RKO (cell line): ENCODE data around the gene NIPAL1.
"Not testable (repeated sequence)": the region's sequence is repeated elsewhere in the genome, so short reads cannot be mapped to it uniquely, and the experiment has no call there.

ENCODE experiments used
- DNase-seq: peaks from one replicate; pipeline ENCODE4 v3.0.0-alpha.2; 2016; ENCODE audit warnings: low spot score

The NIPAL1 gene

DNA sequence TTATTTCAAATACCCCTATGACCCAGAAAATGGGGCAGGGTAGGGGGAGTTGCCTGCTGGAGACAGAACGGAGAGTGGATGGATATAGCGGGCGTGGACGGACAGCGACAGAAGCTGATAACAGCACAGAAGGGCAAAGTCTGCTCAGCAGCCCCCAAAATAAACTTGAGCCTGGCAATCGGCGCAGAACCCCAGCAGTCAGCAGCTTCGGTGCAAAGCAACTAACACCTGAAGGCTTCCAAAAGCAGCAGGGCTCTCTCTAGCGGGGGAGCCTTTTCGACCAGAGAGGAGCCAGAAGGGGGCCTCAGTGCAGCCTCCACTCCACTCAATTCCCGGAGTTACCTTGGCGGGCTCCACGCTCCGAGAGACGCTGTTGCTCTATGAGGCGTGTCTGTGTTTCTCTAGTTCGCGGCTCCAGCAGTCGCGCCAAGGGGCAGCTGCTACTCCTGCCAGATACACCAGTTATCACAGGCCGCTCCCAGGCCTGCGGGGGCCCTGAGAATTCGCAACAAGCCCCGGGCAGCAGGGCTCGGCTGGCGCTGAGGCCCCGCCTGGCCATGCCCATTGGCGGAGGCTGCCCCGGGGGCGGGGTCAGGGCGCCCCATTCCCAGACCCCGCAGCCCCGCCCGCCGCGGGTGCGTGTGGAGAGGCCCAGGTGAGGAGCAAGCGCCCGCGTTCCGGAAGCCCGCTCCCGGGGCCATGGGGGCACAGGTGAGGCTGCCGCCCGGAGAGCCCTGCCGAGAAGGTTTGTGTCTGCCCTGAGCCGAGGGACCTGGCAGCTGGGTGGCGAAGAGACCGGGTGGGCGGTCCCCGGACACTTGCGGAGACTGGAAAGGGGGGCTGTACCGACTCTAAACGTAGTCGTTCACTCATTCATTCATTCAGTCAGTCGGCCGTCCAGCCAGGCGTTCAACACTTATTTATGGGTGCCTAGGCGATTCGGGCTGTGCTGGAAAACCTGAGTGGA lies at the start of gene NIPAL1, which contains the start of gene CNGA1:
TSS of gene NIPAL1 (plus strand) at position 632 of the 967 bp plus-strand sequence. CDS start at position 700, 68 bp downstream.
TSS of gene CNGA1 (minus strand) at position 541 of the 967 bp plus-strand sequence. CDS start 63,992 bp downstream, outside the sequence.
- peak; percentile 85 for DNase-seq

DNA sequence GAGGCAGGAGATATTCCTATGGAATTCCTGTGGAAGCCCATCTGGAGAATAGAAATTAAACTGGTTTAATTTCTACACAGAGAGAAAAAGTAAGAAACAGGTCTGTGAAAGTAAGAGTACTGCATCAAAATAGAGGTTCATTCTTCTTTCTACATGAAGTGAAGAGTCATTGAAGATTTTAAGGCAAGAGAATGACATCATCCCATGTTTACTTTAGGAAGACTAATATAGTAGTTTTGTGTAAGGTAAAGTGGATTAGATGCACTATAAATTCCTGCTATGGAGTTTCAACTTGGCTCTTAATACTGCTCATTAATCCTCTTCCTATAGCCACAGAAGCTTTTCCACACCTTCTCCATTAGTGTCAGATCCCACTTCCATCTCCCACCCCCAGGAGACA lies 47.7 kb upstream of the NIPAL1 start:
- DNase-seq, result no peak

DNA sequence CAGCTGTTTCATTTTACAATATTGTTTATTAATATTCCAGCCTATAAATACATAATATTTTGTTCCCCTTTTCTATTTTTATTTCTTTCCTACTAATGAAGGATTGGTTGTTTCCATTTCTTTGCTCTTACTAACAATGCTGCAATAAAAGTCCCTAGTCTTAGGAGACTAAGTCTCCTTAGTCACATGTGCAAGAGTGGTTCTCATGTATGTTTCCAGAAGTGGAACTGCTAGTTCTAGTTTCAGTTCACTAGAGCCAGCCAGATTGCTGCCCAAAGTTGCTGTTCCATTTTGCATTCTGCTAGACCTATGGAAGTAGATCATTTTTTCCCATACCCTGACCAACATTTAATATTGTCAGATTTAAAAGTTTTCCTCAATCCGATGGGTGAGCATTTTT lies 44.4 kb upstream of the NIPAL1 start:
- DNase-seq, result no peak

DNA sequence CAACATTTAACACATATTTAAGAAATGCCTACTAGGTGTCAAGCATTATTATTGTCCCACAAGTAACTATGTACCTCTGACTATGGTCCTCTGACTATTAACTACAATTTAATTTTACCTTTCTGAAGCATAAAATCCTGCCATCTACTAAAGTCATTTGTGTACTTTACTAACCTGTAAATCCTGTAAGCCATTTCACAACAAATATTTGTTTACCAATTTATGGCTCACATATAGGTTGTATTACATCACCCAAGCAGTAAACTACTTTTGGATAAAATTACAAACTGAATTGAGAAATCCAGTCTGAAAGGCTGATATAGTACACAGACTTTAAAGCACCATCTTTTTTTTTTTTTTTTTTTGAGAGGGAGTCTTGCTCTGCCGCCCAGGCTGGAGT lies 43.9 kb upstream of the NIPAL1 start:
- no peak for DNase-seq

DNA sequence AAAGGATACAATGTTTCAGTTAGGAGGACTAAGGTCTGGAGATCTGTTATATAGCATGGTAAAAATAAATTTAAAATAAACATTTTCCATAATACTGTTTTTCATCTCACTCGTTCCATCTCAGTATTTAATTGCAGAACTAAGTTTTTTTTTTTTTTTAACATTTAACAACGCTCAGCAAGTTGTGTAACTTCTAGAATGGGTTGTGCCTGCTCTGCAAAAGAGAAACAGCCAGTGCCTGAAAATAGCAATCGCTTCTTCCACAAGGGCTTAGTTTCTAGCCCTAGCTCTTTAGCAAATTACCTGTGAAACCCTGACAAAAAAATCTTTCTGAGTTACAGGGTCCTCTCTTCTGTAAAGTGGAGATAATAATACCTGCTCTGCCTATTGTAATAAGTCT lies 42.0 kb upstream of the NIPAL1 start:
- no peak for DNase-seq

DNA sequence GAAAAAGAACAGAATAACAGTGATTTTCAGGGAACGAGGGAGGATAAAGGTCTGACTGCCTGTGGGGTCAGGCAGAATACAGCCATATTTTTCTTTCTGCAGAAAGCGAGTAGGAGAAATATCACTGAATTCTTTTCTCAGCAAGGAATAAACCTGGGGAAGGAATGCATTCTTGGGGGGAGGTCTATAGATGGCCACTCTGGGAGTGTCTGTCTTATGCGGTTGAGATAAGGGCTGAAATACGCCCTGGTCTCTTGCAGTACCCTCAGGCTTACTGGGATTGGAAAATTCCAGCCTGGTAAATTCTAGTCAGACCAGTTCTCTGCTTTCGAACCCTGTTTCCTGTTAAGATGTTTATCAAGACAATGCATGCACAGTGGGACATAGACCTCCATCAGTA lies 26.4 kb upstream of the NIPAL1 start:
- no peak for DNase-seq

DNA sequence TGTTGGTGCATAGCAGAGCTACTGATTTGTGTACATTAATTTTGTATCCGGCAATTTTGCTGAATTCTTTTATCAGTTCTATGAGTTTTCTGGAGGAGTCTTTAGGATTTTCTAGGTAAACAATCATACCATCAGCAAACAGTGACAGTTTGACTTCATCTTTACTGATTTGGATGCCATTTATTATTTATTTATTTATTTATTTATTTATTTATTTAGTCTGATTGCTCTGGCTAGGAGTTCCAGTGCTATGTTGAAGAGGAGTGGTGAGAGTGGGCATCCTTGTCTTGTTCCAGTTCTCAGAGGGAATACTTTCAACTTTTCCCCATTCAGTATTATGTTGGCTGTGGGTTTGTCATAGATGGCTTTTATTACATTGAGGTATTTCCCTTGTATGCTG lies 24.1 kb upstream of the NIPAL1 start:
- not testable (repeated sequence) for DNase-seq

DNA sequence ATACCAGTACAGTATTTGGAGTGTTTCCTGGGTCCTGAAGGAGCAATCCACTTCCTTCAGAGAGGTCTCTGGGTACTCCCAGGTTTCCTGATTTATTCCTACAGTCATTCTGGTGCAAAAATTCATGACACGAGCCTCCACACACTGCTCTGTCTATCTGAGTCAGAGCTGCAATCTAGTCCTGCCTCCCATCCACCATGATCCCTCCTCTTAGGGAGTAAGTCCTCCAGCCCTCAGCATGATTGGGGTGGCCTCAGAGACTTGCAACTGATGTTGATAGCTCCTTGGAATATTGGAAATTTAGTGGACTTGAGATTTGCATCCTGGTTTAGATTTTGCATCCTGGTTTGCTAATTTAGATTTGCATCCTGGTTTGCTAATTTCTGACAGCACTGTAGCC lies 20.6 kb upstream of the NIPAL1 start:
- no peak for DNase-seq

DNA sequence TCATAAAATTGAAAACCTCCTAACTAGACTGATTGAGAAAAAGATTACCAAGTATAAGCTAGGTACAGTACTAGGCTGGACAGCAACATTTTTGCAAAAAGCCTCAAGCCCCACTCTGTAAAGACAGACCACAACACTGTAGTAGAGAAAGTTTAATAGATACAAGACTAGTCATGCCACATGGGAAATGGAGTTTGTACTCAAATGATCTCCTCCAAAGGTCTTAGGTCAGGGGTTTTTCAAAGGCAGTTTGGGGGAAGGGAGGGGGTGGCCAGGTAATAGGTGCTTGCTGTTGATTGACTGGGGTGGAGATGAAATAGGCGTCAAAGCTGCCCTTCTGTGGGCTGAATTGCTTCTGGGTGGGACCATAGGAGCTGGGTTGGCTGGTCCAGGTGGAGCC lies 14.3 kb upstream of the NIPAL1 start:
- no peak for DNase-seq

DNA sequence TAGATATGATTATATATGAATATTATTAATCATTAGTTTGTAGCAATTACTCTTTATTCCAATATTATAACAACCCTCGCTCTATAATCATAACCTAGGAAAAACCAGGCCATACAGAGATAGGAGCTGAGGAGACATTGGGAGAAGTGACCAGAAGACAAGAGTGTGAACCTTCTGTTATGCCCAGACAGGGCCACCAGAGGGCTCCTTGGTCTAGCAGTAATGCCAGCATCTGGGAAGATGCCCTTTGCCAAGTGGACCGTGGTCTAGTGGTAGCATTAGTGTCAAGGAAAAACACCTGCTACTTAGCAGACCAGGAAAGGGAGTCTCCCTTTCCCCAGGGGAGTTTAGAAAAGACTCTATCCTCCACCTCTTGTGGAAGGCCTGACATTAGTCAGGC lies 13.0 kb upstream of the NIPAL1 start:
- peak; percentile 41 for DNase-seq

DNA sequence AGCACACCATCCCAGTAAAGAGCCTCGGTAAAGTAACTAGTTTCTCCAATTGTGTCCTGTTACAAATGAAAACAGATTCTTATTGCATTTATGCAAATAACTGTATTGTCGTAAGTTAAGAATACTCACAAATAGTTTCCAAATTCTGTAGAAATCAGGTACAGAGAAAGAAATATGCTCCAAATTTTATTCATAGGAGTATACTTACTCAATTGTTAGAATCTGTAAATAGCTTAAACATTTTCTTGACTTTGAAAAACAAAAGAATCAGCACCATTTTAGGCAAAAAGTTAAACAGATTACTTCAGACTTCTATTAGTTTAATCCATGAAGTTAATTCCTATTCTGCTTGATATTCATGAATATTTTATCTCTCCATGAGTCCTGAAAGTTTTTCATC lies 10.8 kb upstream of the NIPAL1 start:
- DNase-seq, result no peak

DNA sequence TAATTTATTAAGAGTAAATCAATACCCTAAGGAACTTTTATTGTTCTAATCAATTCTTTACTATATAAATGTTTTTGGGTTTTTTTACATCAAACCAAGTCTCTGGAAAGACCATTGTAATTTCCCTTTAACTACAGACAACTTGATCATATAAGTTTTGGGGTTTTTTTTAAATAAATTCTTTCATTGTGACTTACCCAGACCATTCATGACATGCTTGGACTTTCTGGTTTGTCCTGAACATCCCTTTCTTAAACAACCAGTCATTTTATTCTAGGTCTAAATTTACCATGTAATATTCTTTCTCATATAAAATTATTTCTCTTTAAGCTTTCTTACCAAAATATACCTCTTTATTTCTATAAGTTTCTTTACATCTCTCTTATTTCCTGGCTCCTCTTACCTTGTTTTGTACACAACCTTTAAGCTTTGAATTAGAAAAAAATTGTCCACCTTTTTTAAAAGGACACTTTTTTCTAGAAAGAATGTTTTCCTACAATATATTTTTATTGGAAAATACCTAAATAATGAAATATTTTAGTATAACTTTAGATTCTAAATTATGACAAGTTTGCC lies 8.5 kb upstream of the NIPAL1 start:
- DNase-seq, result no peak

DNA sequence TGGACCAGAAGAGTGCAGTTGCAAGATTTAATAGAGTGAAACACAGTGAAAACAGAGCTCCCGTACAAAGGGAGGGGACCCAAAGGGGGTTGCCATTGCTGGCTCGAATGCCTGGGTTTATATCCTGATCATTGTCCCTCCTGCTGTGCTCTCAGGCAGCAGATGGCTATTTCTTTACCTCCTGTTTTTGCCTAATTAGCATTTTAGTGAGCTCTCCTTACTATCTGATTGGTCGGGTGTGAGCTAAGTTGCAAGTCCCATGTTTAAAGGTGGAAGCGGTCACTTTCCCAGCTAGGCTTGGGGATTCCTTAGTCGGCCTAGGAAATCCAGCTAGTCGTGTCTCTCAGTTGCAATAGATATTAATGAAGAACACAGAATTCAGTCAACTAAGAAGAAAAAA lies 5.7 kb upstream of the NIPAL1 start:
- not testable (repeated sequence) for DNase-seq

DNA sequence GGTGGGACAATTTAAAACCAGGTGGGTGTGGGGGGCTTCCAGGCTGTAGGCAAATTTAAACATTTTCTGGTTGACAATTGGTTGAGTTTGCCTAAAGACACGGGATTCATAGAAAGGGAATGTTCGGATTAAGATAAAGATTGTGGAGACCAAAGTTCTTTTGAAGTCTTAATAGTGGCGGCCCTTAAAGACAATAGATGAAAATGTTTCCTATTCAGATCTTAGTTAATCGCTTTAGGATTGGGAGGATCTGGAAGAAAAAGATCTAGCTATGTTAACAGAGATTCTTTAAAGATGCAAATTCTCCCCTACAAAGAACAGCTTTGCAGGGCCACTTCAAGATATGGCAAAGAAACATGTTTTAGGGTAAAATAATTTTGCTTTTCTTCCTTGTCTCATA lies 4.8 kb upstream of the NIPAL1 start:
- DNase-seq, result no peak

DNA sequence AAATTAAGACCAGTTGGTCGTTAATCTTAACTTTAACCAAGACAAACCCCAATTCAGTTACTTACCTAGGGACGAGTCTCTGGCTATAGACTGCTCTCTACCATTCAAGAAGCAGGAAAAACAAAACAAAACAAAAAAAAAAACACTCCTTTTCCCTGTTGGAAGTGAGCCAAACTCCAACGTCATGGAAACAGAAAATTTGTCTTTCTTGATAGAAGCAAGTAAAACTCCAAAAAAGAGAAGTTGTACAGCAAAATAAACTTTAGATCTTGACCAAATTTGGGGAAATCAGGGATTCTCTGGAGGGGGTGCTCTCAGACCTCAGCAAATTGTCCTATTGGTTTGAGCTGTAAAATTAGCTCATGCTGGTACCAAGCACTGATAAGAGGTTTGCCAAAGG lies 3.7 kb upstream of the NIPAL1 start:
- DNase-seq, result no peak

DNA sequence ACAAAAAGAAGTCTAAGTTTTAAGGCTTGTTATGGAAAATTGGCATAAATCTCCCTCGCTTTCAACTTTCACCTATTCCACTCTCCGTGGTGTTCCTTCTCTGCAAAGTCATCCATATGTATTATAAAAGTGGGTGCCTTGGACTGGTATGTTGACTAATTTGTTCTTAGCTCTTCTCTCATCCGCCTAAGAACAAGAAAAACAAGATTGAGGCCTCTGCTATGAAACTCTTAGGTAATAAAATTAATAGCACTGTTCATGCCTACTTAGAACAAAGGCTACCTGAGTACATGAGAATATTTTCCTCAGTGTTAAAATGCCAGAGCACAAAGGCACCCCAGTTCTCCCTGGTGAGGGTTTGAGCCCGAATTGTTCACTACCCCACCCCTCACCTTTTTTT lies 1.4 kb upstream of the NIPAL1 start:
- no peak for DNase-seq

DNA sequence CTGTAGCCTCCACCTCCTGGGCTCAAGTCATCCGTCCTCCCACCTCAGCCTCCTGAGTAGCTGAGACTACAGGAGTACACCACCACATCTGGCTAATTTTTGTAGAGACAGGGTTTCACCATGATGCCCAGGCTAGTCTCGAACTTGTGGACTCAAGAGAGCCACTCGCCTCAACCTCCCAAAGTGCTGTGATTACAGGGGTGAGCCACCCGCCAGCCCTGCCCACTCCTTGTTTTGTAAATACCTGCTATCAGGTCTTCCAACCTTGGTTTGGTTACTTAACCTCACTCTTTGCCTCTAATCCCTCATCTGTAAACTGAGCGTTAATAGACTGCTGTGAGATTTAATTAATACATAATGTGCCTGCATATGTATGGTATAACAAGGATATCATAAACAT lies 894 bp upstream of the NIPAL1 start:
- DNase-seq, result no peak

DNA sequence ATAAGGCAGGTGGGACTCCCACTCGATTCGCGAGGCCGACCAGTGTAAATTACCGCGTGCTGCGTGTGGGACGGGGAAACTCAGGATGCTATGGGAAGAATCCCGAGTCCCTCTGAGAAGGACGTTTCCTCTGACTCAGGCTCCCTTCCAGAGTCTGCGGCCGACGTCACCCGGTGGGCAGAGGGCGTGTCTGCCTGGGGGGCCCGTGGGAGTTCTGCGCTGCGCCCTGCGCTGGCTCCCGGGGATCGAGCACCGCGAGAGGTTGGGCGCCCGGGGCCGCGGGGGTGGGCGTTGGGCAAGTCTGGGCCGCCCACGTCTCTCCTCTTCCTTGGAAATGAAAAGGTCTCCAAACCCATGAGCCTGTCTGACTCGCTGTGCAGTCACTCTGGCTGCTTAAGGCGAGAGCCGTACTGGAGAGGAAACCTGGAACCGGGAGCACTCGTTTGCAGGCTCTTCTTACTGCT lies 568 bp downstream of the NIPAL1 start:
- DNase-seq, result peak; percentile 90

DNA sequence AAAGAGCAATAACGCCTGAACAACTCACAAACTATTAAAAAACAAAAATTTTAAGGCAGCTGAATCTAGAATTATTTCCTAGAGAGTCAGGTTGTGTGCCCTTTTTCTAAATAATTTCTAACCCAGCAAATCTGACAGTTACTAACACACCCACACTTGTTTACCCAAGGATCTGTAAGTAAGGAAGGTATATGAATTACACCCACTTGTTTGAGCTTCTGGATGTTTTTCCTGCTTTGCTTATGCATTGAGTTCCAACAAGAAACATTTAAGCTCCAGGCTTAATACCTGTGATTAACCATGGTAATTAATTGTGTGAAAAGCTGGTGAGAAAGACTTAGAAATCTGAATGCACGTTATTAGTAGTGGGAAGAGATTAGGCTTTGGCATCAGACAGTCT lies 1.5 kb downstream of the NIPAL1 start:
- DNase-seq, result no peak

DNA sequence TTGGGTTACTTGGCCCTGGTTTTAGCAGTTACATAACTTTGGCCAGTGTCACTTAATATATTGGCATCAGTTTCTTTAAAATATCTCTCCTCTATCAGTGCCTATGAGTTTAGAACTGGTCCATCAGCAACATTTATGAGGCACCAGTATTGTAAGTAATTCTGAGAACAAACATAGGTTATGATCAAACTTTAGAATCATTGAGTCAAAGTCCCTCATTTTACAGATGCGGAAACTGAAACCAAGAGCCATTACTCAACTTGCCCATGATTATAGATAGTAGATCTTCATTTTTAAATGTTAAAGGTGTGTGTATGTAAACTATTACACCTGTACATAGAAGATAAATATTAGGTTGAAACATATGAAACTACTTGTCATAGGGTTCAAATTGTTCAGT lies 4.5 kb downstream of the NIPAL1 start:
- no peak for DNase-seq

DNA sequence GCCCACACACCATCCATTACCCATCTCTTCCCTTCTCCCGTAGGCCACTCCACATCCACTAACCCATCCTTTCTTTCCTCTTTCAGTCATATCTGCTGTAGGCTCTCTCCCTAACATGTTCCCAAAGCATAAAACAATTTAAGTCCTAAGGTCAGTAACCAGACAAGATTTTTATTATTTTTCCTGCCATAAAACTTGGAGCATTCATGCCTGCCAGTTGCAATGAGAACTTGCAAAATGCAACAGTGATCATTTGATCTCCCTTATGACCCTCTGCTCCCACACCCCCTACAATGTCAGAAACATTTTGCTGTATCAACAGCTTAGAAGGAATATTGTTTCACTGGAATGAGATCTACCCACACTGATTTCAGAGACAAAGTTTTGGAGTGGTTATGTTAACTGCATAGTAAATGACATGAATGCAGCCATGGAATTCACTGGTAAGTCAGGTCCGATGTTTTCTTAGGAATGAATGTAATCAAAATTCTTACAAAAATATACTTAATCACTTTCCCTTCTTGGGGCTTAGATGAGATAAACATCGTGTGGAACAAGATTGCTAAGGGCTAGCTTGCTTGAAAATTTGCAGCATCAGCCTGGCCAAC lies 5.7 kb downstream of the NIPAL1 start:
- DNase-seq, result no peak

DNA sequence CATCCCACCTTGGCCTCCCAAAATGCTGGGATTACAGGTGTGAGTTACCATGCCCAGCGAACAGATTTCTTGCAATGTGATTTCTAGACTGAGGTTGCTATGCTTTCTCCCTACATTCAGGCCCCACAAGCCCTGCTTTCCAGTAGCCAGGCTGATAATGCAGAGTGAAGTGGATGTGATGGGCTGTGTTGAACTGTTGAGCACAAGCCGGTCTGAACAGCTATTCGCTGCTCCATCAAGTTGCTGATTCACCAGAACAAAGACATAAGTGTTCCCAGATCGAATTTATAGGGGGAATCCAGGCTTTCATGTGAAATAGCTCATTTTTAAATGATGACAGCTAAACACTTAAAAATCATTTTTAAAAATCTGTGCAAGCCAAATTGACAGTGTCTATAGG lies 8.0 kb downstream of the NIPAL1 start:
- no peak for DNase-seq

DNA sequence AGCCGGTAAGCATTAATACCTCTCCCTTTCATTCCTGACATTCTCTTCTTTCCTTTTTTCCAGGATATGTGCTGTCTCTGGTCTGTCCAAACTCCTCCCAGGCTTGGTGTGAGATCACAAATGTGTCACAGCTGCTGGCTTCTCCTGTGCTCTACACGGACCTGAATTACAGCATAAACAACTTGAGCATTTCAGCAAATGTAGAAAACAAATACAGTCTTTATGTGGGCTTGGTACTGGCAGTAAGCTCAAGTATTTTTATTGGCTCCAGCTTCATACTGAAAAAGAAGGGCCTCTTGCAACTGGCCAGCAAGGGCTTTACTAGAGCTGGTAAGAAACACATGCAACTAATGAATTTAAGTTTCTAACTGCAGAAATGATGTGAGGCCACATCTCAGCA lies 8.4 kb downstream of the NIPAL1 start:
- no peak for DNase-seq
